Dendritic cell treated with granulocyte-macrophage colony-stimulating factor and Interleukin-4, amounts not matched to agents 40 ng/mL and 50 ng/mL, for 4 days (primary cell): ENCODE measurements around the gene TMEM80.
A peak's percentile ranks its signal among the peaks of the same experiment; 100 is the strongest.

Source experiments
- H3K27ac Mint-ChIP-seq: one replicate; pipeline ENCODE4 v1.8.0; 2022; ENCODE audit warnings: mild to moderate bottlenecking, mixed read lengths
- H3K27me3 Mint-ChIP-seq: one replicate; pipeline ENCODE4 v1.8.0; 2022; ENCODE audit warnings: mild to moderate bottlenecking, mixed read lengths
- H3K36me3 Mint-ChIP-seq: one replicate; pipeline ENCODE4 v1.8.0; 2022; ENCODE audit warnings: low read depth, mixed read lengths
- H3K4me1 Mint-ChIP-seq: one replicate; pipeline ENCODE4 v1.8.0; 2022; ENCODE audit warnings: low read depth, mixed read lengths
- H3K4me3 Mint-ChIP-seq: one replicate; pipeline ENCODE4 v1.8.0; 2022; ENCODE audit warnings: mild to moderate bottlenecking, moderate library complexity, mixed read lengths
- H3K9me3 Mint-ChIP-seq: one replicate; pipeline ENCODE4 v1.8.0; 2022; ENCODE audit warnings: mixed read lengths
- intact Hi-C: fragments of 100-400 bp; cut with micrococcal nuclease; formaldehyde crosslinking; loops from one replicate; pipeline ENCODE4 v1.15.0; 2022

The TMEM80 gene

DNA sequence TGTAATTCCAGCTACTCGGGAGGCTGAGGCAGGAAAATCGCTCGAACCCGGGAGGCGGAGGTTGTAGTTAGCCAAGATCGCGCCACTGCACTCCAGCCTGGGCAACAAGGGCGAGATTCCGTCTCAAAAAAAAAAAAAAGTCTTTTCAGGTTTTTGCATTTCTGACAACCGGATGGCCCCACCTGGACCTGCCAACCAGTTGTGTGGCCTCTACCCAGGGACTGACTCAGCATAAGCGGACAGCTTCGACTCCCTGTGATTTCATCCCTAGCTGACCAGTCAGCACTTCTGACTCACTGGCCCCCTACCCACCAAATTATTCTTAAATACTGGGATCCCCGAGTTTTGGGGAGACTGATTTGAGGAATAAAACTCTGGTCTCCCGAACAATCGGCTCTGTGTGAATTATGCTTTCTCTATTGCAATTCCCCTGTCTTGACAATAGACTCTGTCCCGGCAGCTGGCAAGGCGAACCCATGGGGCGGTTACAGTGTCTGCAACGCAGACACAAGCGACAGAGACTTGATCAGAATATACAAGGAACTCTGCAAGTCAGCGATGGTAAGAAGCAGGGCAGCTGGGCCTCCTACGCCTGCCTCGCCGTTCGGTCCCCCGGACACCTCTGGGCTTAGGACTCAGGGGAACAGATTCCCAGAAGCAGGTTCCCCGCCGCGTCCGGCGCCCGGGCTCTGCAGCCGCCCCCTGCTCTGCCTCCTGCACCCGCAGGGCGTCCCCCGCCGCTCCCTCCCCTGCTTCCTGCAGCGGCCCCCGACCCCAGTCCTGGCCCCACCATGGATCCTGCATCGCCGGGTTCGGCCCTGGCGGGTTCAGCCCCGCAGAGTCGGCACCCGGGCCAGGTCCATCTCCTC lies 50.9 kb downstream of the TMEM80 start:
- H3K27ac Mint-ChIP-seq = peak overlapping the region; percentile 93
- peaks cover 2% of the 10 kb centered on the region for H3K27me3 Mint-ChIP-seq
- peaks cover 26% of the 10 kb centered on the region for H3K4me1 Mint-ChIP-seq
- H3K36me3 Mint-ChIP-seq = peaks cover 38% of the 10 kb centered on the region
- H3K4me3 Mint-ChIP-seq = peak overlapping the region; percentile 91
- no peaks in the 10 kb centered on the region for H3K9me3 Mint-ChIP-seq
- intact Hi-C loops = no loop called here

DNA sequence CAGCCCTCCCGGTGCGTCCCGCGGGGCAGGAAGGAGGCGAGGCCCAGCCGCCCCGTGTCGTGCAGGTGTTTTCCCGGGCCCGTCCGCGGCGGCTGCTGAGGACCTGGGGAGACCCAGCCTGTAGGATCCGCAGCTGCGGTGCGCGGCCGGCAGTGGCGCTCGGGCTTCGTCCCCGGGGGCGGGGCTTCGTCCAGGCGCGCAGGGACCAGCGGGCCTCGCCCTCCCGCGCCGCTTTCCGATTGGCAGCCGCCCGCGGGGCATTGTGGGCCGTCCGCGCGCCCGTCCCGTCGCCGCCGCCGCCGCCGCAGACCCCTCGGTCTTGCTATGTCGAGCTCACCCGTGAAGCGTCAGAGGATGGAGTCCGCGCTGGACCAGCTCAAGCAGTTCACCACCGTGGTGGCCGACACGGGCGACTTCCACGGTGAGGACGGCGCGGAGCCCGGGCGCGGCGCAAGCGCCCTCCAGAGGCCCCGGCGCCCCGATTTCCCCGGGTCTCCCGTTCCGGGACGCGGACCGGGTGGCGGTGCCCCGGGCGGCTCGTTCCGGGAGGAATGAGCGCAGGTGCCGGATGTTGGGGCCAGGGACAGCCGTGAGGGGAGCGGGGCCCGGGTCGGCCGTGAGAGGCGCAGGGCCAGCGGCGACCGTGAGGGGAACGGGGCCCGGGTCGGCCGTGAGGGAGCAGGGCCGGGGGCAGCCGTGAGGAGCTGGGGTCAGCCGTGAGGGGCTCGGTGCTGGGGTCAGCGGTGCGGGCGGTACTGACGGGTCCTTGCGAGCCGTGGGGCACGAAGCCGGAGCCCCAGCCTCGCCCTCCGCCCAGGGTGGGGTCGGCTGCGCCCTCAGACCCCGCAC lies 51.8 kb downstream of the TMEM80 start, which contains the start of gene TALDO1:
Gene TALDO1 (plus strand): TSS at position 307 of the 849 bp plus-strand sequence. CDS start 18 bp downstream, at position 325.
- H3K36me3 Mint-ChIP-seq = peaks cover 46% of the 10 kb centered on the region
- intact Hi-C loops = no loop called here
- peak within 1 kb of the TSS; percentile 93 for H3K27ac Mint-ChIP-seq
- H3K4me1 Mint-ChIP-seq = peaks cover 33% of the 10 kb centered on the region
- no peaks in the 10 kb centered on the region for H3K9me3 Mint-ChIP-seq
- H3K27me3 Mint-ChIP-seq = no peaks in the 10 kb centered on the region
- peak within 1 kb of the TSS; percentile 91 for H3K4me3 Mint-ChIP-seq

DNA sequence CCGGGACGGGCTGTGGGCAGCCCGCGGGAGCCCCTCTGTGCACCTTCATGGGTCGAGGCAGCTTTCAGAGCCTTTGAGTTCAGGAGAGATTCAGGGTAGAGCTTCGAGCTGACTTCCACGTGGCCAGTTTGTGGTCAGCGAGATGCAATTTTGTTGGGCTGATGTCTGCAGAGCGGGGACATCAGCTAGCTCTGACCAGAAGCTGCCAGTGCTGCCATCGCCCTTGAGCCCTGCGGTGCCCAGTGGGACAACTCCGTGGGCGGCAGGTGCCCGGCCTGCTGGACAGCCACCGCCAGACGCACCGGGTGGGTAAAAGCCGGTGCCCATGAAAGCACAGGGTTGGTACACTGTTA lies 52.4 kb downstream of the TMEM80 start:
- Mint-ChIP-seq H3K36me3 (peaks cover 52% of the 10 kb centered on the region), H3K27me3 (no peaks in the 10 kb centered on the region), H3K9me3 (no peaks in the 10 kb centered on the region), H3K27ac (peak overlapping the region; percentile 93), H3K4me1 (peaks cover 39% of the 10 kb centered on the region), H3K4me3 (peak overlapping the region; percentile 91)
- intact Hi-C loops = no loop called here

DNA sequence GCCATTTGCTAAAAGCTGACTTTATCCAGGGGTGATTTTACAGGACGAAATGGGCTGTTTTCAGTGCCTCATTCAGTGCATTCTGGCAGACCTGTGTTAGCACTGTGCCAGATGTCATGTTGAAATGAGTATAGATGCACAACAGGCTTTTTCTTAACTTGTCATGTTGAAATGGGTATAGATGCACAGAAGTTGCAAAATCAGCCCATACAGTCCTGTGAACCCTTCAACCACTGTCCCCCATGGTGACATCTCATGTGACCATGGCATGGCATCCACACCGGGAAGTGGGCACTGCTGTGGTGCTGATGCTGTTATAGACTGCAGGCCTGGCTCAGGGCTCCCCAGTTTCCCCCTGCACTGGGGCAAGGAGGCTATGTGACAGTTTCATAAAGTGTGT lies 54.1 kb downstream of the TMEM80 start:
- H3K27me3 Mint-ChIP-seq = no peaks in the 10 kb centered on the region
- H3K27ac Mint-ChIP-seq = peak overlapping the region; percentile 93
- H3K36me3 Mint-ChIP-seq = peaks cover 58% of the 10 kb centered on the region
- H3K9me3 Mint-ChIP-seq = no peaks in the 10 kb centered on the region
- H3K4me3 Mint-ChIP-seq = peak overlapping the region; percentile 39
- peaks cover 39% of the 10 kb centered on the region for H3K4me1 Mint-ChIP-seq
- intact Hi-C loops = no loop called here
